Mesenchymal stem cell (in vitro differentiated cells and primary cell): ENCODE results near the gene RNF34.
"Not testable (repeated sequence)": the region's sequence is repeated elsewhere in the genome, so short reads cannot be mapped to it uniquely, and the experiment has no call there.

ENCODE experiments used
- DNase-seq: peaks from one replicate; pipeline ENCODE4 v3.0.0-alpha.2; 2013
- H2AFZ ChIP-seq: one replicate; pipeline ENCODE4 v1.6.1; 2013; ENCODE audit warnings: low read depth, mild to moderate bottlenecking, control low read depth, inconsistent platforms, low read length, moderate library complexity
- H2AK5ac ChIP-seq: 2 replicates; pipeline ENCODE4 v1.6.1; 2013; ENCODE audit warnings: low read length, moderate library complexity, mild to moderate bottlenecking, inconsistent platforms; ENCODE audit not compliant: severe bottlenecking
- H2BK120ac ChIP-seq: one replicate; pipeline ENCODE4 v1.6.1; 2013; ENCODE audit warnings: low read depth, mild to moderate bottlenecking, inconsistent platforms, low read length, moderate library complexity
- H2BK12ac ChIP-seq, 2 experiments: one replicate each; pipeline ENCODE4 v1.6.1; 2013; ENCODE audit warnings: inconsistent platforms in 2 of 2, low read length in 2 of 2, mild to moderate bottlenecking in 2 of 2, moderate library complexity in 2 of 2, control low read depth in 1 of 2
- H2BK15ac ChIP-seq: one replicate; pipeline ENCODE4 v1.6.1; 2013; ENCODE audit warnings: mild to moderate bottlenecking, low read depth, inconsistent platforms; ENCODE audit not compliant: poor library complexity, severe bottlenecking
- H2BK5ac ChIP-seq: 2 replicates; pipeline ENCODE4 v1.6.1; 2013; ENCODE audit warnings: low read depth, mild to moderate bottlenecking, low read length, control low read depth, inconsistent platforms; ENCODE audit not compliant: poor library complexity, severe bottlenecking
- H3K14ac ChIP-seq, 2 experiments: one replicate each; pipeline ENCODE4 v1.6.1; 2013; ENCODE audit warnings: inconsistent platforms in 2 of 2, low read length in 2 of 2, control low read depth in 1 of 2, mild to moderate bottlenecking in 1 of 2, moderate library complexity in 1 of 2
- H3K18ac ChIP-seq, 2 experiments: one replicate each; pipeline ENCODE4 v1.6.1; 2013; ENCODE audit warnings: inconsistent platforms in 2 of 2, low read length in 2 of 2, control low read depth in 1 of 2, low read depth in 1 of 2, mild to moderate bottlenecking in 1 of 2
- H3K23ac ChIP-seq, 2 experiments: one replicate each; pipeline ENCODE4 v1.6.1; 2013; ENCODE audit warnings: inconsistent platforms in 2 of 2, low read length in 2 of 2, mild to moderate bottlenecking in 2 of 2, moderate library complexity in 2 of 2, control low read depth in 1 of 2
- H3K27ac ChIP-seq: 2 replicates; pipeline ENCODE4 v1.5.1; 2013; ENCODE audit warnings: mild to moderate bottlenecking, moderate library complexity, low read length, control low read depth, inconsistent platforms; ENCODE audit not compliant: poor library complexity, severe bottlenecking
- H3K27me3 ChIP-seq, 2 experiments: 2 replicates each; pipeline versions ENCODE4 v1.6.1 to v1.7.0; 2013; ENCODE audit warnings: low read length in 2 of 2, mild to moderate bottlenecking in 2 of 2, moderate library complexity in 2 of 2, control low read depth in 1 of 2, inconsistent platforms in 1 of 2; ENCODE audit not compliant: control insufficient read depth in 1 of 2, insufficient read depth in 1 of 2
- H3K36me3 ChIP-seq, 2 experiments: 2 replicates each; pipeline versions ENCODE4 v1.6.1 to v1.7.0; 2013; ENCODE audit warnings: low read length in 2 of 2, control low read depth in 1 of 2, inconsistent platforms in 1 of 2, low read depth in 1 of 2, mild to moderate bottlenecking in 1 of 2; ENCODE audit not compliant: insufficient read depth in 2 of 2, control insufficient read depth in 1 of 2
- H3K4ac ChIP-seq, 2 experiments: one replicate each; pipeline ENCODE4 v1.6.1; 2013; ENCODE audit warnings: inconsistent platforms in 2 of 2, low read length in 2 of 2, mild to moderate bottlenecking in 2 of 2, moderate library complexity in 2 of 2, control low read depth in 1 of 2, low read depth in 1 of 2
- H3K4me1 ChIP-seq: 2 replicates; pipeline ENCODE4 v1.6.1; 2013; ENCODE audit warnings: low read depth, low read length, control low read depth; ENCODE audit not compliant: control insufficient read depth, insufficient read depth
- H3K4me2 ChIP-seq: 2 replicates; pipeline ENCODE4 v1.6.1; 2013; ENCODE audit warnings: low read length, mild to moderate bottlenecking, inconsistent platforms; ENCODE audit not compliant: poor library complexity, severe bottlenecking
- H3K4me3 ChIP-seq, 2 experiments: 2 replicates each; pipeline versions ENCODE4 v1.5.1 to v1.7.0; 2013; ENCODE audit warnings: low read length in 2 of 2, mild to moderate bottlenecking in 2 of 2, control low read depth in 1 of 2, low read depth in 1 of 2; ENCODE audit not compliant: insufficient read depth in 1 of 2
- H3K79me1 ChIP-seq: replicated peaks from 2 replicates; pipeline ENCODE4 v1.6.1; 2013; ENCODE audit warnings: mild to moderate bottlenecking, control low read depth, low read length, inconsistent platforms; ENCODE audit not compliant: poor library complexity, severe bottlenecking
- H3K9ac ChIP-seq: 2 replicates; pipeline ENCODE4 v1.7.0; 2013; ENCODE audit warnings: mild to moderate bottlenecking, low read length, moderate library complexity
- H3K9me3 ChIP-seq: 2 replicates; pipeline ENCODE4 v1.7.0; 2013; ENCODE audit warnings: mild to moderate bottlenecking, low read length; ENCODE audit not compliant: control insufficient read depth
- H4K8ac ChIP-seq: one replicate; pipeline ENCODE4 v1.6.1; 2013; ENCODE audit warnings: inconsistent platforms, mild to moderate bottlenecking, low read length, moderate library complexity
- H4K91ac ChIP-seq: one replicate; pipeline ENCODE4 v1.6.1; 2013; ENCODE audit warnings: mild to moderate bottlenecking, low read length, inconsistent platforms
- WGBS: methylation state at CpG from one replicate; pipeline ENCODE4 v1.1.7; 2013; ENCODE audit warnings: mixed read lengths; 5-methylcytosine and 5-hydroxymethylcytosine counted together

RNF34 gene

GRCh38 chr12:121373755-121374154, 26.2 kb upstream of the RNF34 start:
- WGBS, result 95% methylated on average over 5 of the region's 6 CpGs
- H3K4me3 ChIP-seq, result no peak overlapping the region
- H3K27ac ChIP-seq, result no peak overlapping the region
- H2AK5ac ChIP-seq, result no peak overlapping the region
- DNase-seq, result no peak
- H4K8ac ChIP-seq, result no peak overlapping the region
- no peak overlapping the region for H2BK5ac ChIP-seq
- no peak overlapping the region for H3K18ac ChIP-seq
- H2AFZ ChIP-seq, result no peak overlapping the region
- H2BK120ac ChIP-seq, result no peak overlapping the region
- no peak overlapping the region for H4K91ac ChIP-seq
- no peak overlapping the region for H3K14ac ChIP-seq
- H3K9me3 ChIP-seq, result no peaks in the 10 kb centered on the region
- no peak overlapping the region for H3K23ac ChIP-seq
- H2BK12ac ChIP-seq, result no peak overlapping the region
- no peaks in the 10 kb centered on the region for H3K27me3 ChIP-seq
- no peaks in the 10 kb centered on the region for H3K79me1 ChIP-seq
- H3K4me1 ChIP-seq, result peaks cover 5% of the 10 kb centered on the region
- H2BK15ac ChIP-seq, result no peak overlapping the region
- no peaks in the 10 kb centered on the region for H3K36me3 ChIP-seq
- no peak overlapping the region for H3K4ac ChIP-seq
- no peak overlapping the region for H3K4me2 ChIP-seq
- H3K9ac ChIP-seq, result no peak overlapping the region

- not testable (repeated sequence) for H3K4me2 ChIP-seq
- 96% methylated on average over 17 of the region's 23 CpGs for WGBS
Observed at GRCh38 chr12:121374336-121374735, 25.6 kb upstream of the RNF34 start.

DNA sequence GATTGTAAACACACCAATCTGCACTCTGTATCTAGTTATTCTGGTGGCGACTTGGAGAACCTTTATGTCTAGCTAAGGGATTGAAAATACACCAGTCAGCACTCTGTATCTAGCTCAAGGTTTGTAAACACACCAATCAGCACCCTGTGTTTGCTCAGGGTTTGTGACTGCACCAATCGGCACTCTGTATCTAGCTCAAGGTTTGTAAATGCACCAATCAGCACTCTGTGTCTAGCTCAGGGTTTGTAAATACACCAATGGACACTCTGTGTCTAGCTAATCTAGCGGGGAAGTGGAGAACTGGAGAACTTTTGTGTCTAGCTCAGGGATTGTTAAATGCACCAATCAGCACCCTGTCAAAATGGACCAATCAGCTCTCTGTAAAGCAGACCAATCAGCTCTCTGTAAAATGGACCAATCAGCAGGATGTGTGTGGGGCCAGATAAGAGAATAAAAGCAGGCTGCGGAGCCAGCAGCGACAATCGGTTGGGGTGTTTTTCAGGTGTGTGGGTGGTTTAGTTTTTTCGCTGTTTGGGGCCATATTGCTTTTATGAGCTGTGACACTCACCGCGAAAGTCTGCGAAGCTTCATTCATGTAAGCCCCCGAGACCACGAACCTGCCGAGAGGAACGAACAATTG, 24.9 kb upstream of the RNF34 start:
- H3K4me1 ChIP-seq, H2BK12ac ChIP-seq, H3K4me3 ChIP-seq, DNase-seq, H2BK120ac ChIP-seq, H3K9me3 ChIP-seq, H3K23ac ChIP-seq, H3K79me1 ChIP-seq, H2BK5ac ChIP-seq, H3K4me2 ChIP-seq, H3K27ac ChIP-seq, H3K4ac ChIP-seq, H3K9ac ChIP-seq, H3K18ac ChIP-seq, H2BK15ac ChIP-seq, H3K36me3 ChIP-seq, H2AK5ac ChIP-seq, H4K8ac ChIP-seq, H3K27me3 ChIP-seq, H2AFZ ChIP-seq, H3K14ac ChIP-seq, H4K91ac ChIP-seq: not testable (repeated sequence)
- WGBS, result 88% methylated on average over 14 of the region's 14 CpGs

More at GRCh38 chr12:121374336-121374735, 25.6 kb upstream of the RNF34 start:
- H3K4me3 ChIP-seq, H4K91ac ChIP-seq, H3K9me3 ChIP-seq, H2BK120ac ChIP-seq, H3K9ac ChIP-seq, DNase-seq, H2BK15ac ChIP-seq, H3K27ac ChIP-seq, H3K36me3 ChIP-seq, H3K23ac ChIP-seq, H3K79me1 ChIP-seq, H2AK5ac ChIP-seq, H3K4ac ChIP-seq, H4K8ac ChIP-seq, H3K27me3 ChIP-seq, H2AFZ ChIP-seq, H2BK5ac ChIP-seq, H2BK12ac ChIP-seq, H3K14ac ChIP-seq, H3K4me1 ChIP-seq, H3K18ac ChIP-seq: not testable (repeated sequence)

DNA sequence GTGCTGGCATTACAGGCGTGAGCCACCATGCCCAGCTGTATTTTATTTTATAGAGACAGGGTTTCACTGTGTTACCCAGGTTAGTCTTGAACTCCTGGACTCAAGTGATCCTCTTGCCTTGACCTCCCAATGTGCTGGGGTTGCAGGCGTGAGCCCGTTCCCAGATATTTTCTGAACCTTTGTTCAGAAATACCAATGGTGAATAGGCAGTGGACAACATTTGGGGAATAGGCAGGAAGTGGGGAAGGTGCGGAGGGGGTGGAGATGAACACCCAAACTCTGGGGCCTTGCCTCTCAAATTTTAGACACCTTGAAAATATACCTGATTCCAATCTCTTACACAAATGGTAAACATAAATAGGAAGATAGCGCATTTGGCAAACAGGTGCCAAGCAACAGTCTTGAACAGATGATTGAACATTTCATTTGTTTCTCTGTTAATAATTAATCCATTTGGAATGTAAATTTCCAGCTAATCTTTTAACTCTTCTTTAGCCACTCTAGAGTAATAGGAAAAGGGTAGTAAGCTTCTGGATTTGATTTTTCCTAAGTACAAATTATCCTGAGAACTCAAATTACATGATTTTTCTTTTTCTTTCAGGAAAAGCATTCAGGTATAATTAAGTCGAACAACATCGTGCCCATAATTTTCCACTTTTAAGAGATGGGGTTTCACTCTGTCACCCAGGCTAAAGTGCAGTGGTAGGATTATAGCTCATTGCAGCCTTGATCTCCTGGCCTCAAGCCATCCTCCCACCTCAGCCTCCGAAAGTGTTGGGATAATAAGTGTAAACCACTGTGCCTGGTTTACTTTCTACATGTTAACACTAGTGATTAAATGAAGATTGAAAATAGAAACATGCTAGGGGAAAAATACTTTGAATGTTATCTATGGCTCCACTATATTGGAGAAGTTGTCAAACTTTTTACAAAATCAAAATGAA, 22.9 kb upstream of the RNF34 start:
- 97% methylated on average over 5 of the region's 8 CpGs for WGBS
- no peak overlapping the region for H3K27ac ChIP-seq
- no peak overlapping the region for H3K4me3 ChIP-seq
- no peak overlapping the region for H4K91ac ChIP-seq
- no peaks in the 10 kb centered on the region for H3K27me3 ChIP-seq
- peaks cover 5% of the 10 kb centered on the region for H3K4me1 ChIP-seq
- no peak overlapping the region for H3K18ac ChIP-seq
- H3K9ac ChIP-seq, result no peak overlapping the region
- no peak overlapping the region for H3K14ac ChIP-seq
- no peaks in the 10 kb centered on the region for H3K79me1 ChIP-seq
- H2AFZ ChIP-seq, result no peak overlapping the region
- H2BK12ac ChIP-seq, result no peak overlapping the region
- H3K23ac ChIP-seq, result no peak overlapping the region
- no peak overlapping the region for H4K8ac ChIP-seq
- H2AK5ac ChIP-seq, result no peak overlapping the region
- no peaks in the 10 kb centered on the region for H3K9me3 ChIP-seq
- no peak overlapping the region for H2BK5ac ChIP-seq
- DNase-seq, result no peak
- peak overlapping the region; percentile 23 for H3K4me2 ChIP-seq
- no peak overlapping the region for H2BK120ac ChIP-seq
- no peak overlapping the region for H2BK15ac ChIP-seq
- H3K4ac ChIP-seq, result no peak overlapping the region
- H3K36me3 ChIP-seq, result no peaks in the 10 kb centered on the region
